HEK293 (cell line): ENCODE results near the gene HEYL.

Experiments
- CTCF ChIP-seq: fragments of 450-650 bp; formaldehyde crosslinking; IDR thresholded peaks from 2 replicates; pipeline ENCODE4 v1.5.1; 2016; ENCODE audit warnings: missing biosample characterization, missing genetic modification characterization
- GLI4 ChIP-seq: fragments of 450-650 bp; formaldehyde crosslinking; IDR thresholded peaks from 2 replicates; pipeline ENCODE4 v1.5.1; 2016; ENCODE audit warnings: missing biosample characterization, missing genetic modification characterization
- PBX3 ChIP-seq: sonication (generic); formaldehyde crosslinking; IDR thresholded peaks from 2 replicates; pipeline ENCODE4 v1.8.1; 2022; ENCODE audit warnings: mild to moderate bottlenecking, moderate library complexity, missing genetic modification reagents
- PRDM10 ChIP-seq: fragments of 450-650 bp; formaldehyde crosslinking; IDR thresholded peaks from 2 replicates; pipeline ENCODE4 v1.5.1; 2016; ENCODE audit warnings: missing biosample characterization, missing genetic modification characterization
- SETDB1 ChIP-seq: IDR thresholded peaks from one replicate; pipeline ENCODE4 v1.6.1; 2017; ENCODE audit warnings: mild to moderate bottlenecking, low read length, moderate library complexity, mixed read lengths; ENCODE audit not compliant: insufficient read length
- SP2 ChIP-seq: fragments of 450-650 bp; formaldehyde crosslinking; IDR thresholded peaks from 2 replicates; pipeline ENCODE4 v1.5.1; 2016; ENCODE audit warnings: missing biosample characterization, missing genetic modification characterization
- ZNF146 ChIP-seq: fragments of 450-650 bp; formaldehyde crosslinking; IDR thresholded peaks from 2 replicates; pipeline ENCODE4 v1.5.1; 2016; ENCODE audit warnings: missing biosample characterization, missing genetic modification characterization
- ZNF248 ChIP-seq: fragments of 450-650 bp; formaldehyde crosslinking; IDR thresholded peaks from 2 replicates; pipeline ENCODE4 v1.5.1; 2017; ENCODE audit warnings: missing biosample characterization, missing genetic modification characterization
- ZNF274 ChIP-seq, 2 experiments: fragments of 200-500 bp in 1 of 2; fragments of 450-650 bp in 1 of 2; sonication (Bioruptor generic) in 1 of 2; formaldehyde crosslinking in 1 of 2; IDR thresholded peaks; 2 replicates each; pipeline versions ENCODE4 v1.5.1 to v1.6.1; 2014 to 2016; ENCODE audit warnings: borderline replicate concordance in 1 of 2, inconsistent platforms in 1 of 2, low read length in 1 of 2, missing biosample characterization in 1 of 2, missing genetic modification characterization in 1 of 2
- ZNF416 ChIP-seq: fragments of 450-650 bp; formaldehyde crosslinking; IDR thresholded peaks from 2 replicates; pipeline ENCODE4 v1.5.1; 2016; ENCODE audit warnings: missing biosample characterization, missing genetic modification characterization
- ZNF830 ChIP-seq: fragments of 450-650 bp; IDR thresholded peaks from 2 replicates; pipeline ENCODE4 v1.5.0; 2018; ENCODE audit warnings: missing biosample characterization, missing genetic modification characterization, low read depth, mild to moderate bottlenecking, moderate library complexity

GRCh38 chr1:39681294-39681693, 41.9 kb upstream of the HEYL start:
- TF ChIP-seq PBX3 (CRISPR knock-in tag) (no peak), PRDM10 (tag by site-specific recombination) (no peak), ZNF248 (no peak), ZNF416 (no peak), CTCF (tag by site-specific recombination) (no peak), ZNF146 (tag by site-specific recombination) (no peak), ZNF274 (IDR thresholded peaks at IDR 0.05; ENCODE audit: low read length) (no peak), ZNF274 (tag by site-specific recombination; IDR thresholded peaks at IDR 0.05; ENCODE audit: borderline replicate concordance) (no peak), SETDB1 (no peak), SP2 (no peak), ZNF830 (no peak), GLI4 (no peak)
